CD14-positive monocyte (primary cell): ENCODE data around the gene TNFAIP2. TPM values are rescaled to one million over a fixed set of nuclear protein-coding genes. Genes with fewer than 3 reads are reported as not detected.
"Not testable (repeated sequence)": the region's sequence is repeated elsewhere in the genome, so short reads cannot be mapped to it uniquely, and the experiment has no call there.

ENCODE experiments used
- DNase-seq, 3 donors: peaks; one replicate each; pipeline ENCODE4 v3.0.0-alpha.2; 2011 to 2022
- H2AFZ ChIP-seq: 2 replicates; pipeline ENCODE4 v1.6.0; 2012; ENCODE audit warnings: mild to moderate bottlenecking, low read depth, low read length, inconsistent platforms; ENCODE audit not compliant: insufficient read depth, poor library complexity, severe bottlenecking
- H3K27ac ChIP-seq, 2 donors: 1 replicate in 1 of 2; 2 replicates in 1 of 2; pipeline ENCODE4 v1.5.1; 2012 to 2013; ENCODE audit warnings: low read length in 2 of 2, control low read depth in 1 of 2, inconsistent platforms in 1 of 2, low read depth in 1 of 2, mild to moderate bottlenecking in 1 of 2
- H3K27me3 ChIP-seq, 2 donors: one replicate each; pipeline versions ENCODE4 v1.6.0 to v1.6.1; 2011 to 2013; ENCODE audit warnings: low read length in 2 of 2; ENCODE audit not compliant: control insufficient read depth in 2 of 2, insufficient read depth in 2 of 2
- H3K36me3 ChIP-seq, 2 donors: replicated peaks in 1 of 2; 1 replicate in 1 of 2; 2 replicates in 1 of 2; pipeline versions ENCODE4 v1.5.1 to v1.6.1; 2012 to 2013; ENCODE audit warnings: low read length in 2 of 2, control low read depth in 1 of 2, inconsistent platforms in 1 of 2, mild to moderate bottlenecking in 1 of 2; ENCODE audit not compliant: insufficient read depth in 2 of 2, control insufficient read depth in 1 of 2
- H3K4me1 ChIP-seq, 2 donors: 1 replicate in 1 of 2; 2 replicates in 1 of 2; pipeline versions ENCODE4 v1.5.1 to v1.6.1; 2012 to 2013; ENCODE audit warnings: low read length in 2 of 2, control low read depth in 1 of 2, inconsistent platforms in 1 of 2, mild to moderate bottlenecking in 1 of 2, moderate library complexity in 1 of 2; ENCODE audit not compliant: insufficient read depth in 2 of 2, control insufficient read depth in 1 of 2
- H3K4me2 ChIP-seq: replicated peaks from 2 replicates; pipeline ENCODE3; 2012; ENCODE audit warnings: low read length, moderate library complexity, mild to moderate bottlenecking; ENCODE audit not compliant: poor library complexity, severe bottlenecking; ENCODE audit errors: extremely low read depth
- H3K4me3 ChIP-seq, 3 experiments: fragments of 200-600 bp in 1 of 3; sonication (generic) in 1 of 3; replicated peaks in 1 of 3; 1 replicate in 2 of 3; 2 replicates in 1 of 3; pipeline ENCODE4 v1.5.1; 2011 to 2013; ENCODE audit warnings: low read length in 3 of 3, mild to moderate bottlenecking in 3 of 3, control low read depth in 2 of 3, low read depth in 2 of 3, inconsistent platforms in 1 of 3, moderate library complexity in 1 of 3
- H3K79me2 ChIP-seq: 2 replicates; pipeline ENCODE4 v1.6.0; 2012; ENCODE audit warnings: mild to moderate bottlenecking, control low read depth, inconsistent platforms, low read length, moderate library complexity; ENCODE audit not compliant: insufficient read depth
- H3K9ac ChIP-seq: 2 replicates; pipeline ENCODE4 v1.6.0; 2017; ENCODE audit warnings: low read length, mild to moderate bottlenecking; ENCODE audit not compliant: insufficient read depth, poor library complexity, severe bottlenecking
- H3K9me3 ChIP-seq, 2 donors: replicated peaks in 1 of 2; 1 replicate in 1 of 2; 2 replicates in 1 of 2; pipeline versions ENCODE4 v1.5.1 to v1.6.1; 2012 to 2013; ENCODE audit warnings: low read length in 2 of 2, control low read depth in 1 of 2; ENCODE audit not compliant: control insufficient read depth in 1 of 2, insufficient read depth in 1 of 2
- H4K20me1 ChIP-seq: 2 replicates; pipeline ENCODE4 v1.6.0; 2012; ENCODE audit warnings: mild to moderate bottlenecking, low read length, control low read depth, moderate library complexity; ENCODE audit not compliant: insufficient read depth
- H3K27ac Mint-ChIP-seq, 7 donors: one replicate each; pipeline ENCODE4 v1.8.0; 2020; ENCODE audit warnings: mild to moderate bottlenecking in 7 of 7, mixed read lengths in 7 of 7, moderate library complexity in 6 of 7, inconsistent platforms in 2 of 7
- H3K27me3 Mint-ChIP-seq, 3 donors: one replicate each; pipeline ENCODE4 v1.8.0; 2021 to 2022; ENCODE audit warnings: low read depth in 3 of 3, mild to moderate bottlenecking in 3 of 3, mixed read lengths in 3 of 3, moderate library complexity in 3 of 3, inconsistent platforms in 1 of 3
- H3K36me3 Mint-ChIP-seq, 2 donors: one replicate each; pipeline ENCODE4 v1.8.0; 2020; ENCODE audit warnings: mixed read lengths in 2 of 2, inconsistent platforms in 1 of 2, mild to moderate bottlenecking in 1 of 2
- H3K4me1 Mint-ChIP-seq: one replicate; pipeline ENCODE4 v1.8.0; 2020; ENCODE audit warnings: mild to moderate bottlenecking, mixed read lengths
- H3K4me3 Mint-ChIP-seq, 2 donors: one replicate each; pipeline ENCODE4 v1.8.0; 2020; ENCODE audit warnings: mild to moderate bottlenecking in 2 of 2, mixed read lengths in 2 of 2, moderate library complexity in 1 of 2
- H3K9me3 Mint-ChIP-seq, 7 donors: one replicate each; pipeline ENCODE4 v1.8.0; 2020 to 2022; ENCODE audit warnings: mixed read lengths in 7 of 7, mild to moderate bottlenecking in 6 of 7, moderate library complexity in 6 of 7, inconsistent platforms in 2 of 7
- CTCF ChIP-seq: fragments of 200-600 bp; IDR thresholded peaks from one replicate; pipeline ENCODE4 v1.8.0; 2022; ENCODE audit warnings: antibody characterized with exemption, mild to moderate bottlenecking
- WGBS: methylation state at CpG from one replicate; pipeline ENCODE4 v1.1.5; 2013; ENCODE audit warnings: missing lambda C conversion rate; ENCODE audit not compliant: insufficient coverage; 5-methylcytosine and 5-hydroxymethylcytosine counted together
- intact Hi-C, 2 donors: fragments of 100-400 bp; cut with micrococcal nuclease; formaldehyde crosslinking; loops; one replicate each; pipeline versions ENCODE4 v1.15.0 to v1.15.1; 2023
- polyA plus RNA-seq, 3 donors: library from polyadenylated mRNA; depleted of rRNA in 1 of 3; unstranded in 2 of 3; stranded (reverse) in 1 of 3; fragments of 300-500 nt in 2 of 3; fragments of >200 nt in 1 of 3; fragmentation: Illumina TruSeq in 2 of 3; gene quantifications; 1 replicate in 2 of 3; 2 replicates in 1 of 3; pipeline ENCODE4 v1.2.3, GENCODE V29; 2012 to 2021

The TNFAIP2 gene
- polyA plus RNA-seq, 3 donors = 41.5 to 1,807 (median 50.8) TPM

DNA sequence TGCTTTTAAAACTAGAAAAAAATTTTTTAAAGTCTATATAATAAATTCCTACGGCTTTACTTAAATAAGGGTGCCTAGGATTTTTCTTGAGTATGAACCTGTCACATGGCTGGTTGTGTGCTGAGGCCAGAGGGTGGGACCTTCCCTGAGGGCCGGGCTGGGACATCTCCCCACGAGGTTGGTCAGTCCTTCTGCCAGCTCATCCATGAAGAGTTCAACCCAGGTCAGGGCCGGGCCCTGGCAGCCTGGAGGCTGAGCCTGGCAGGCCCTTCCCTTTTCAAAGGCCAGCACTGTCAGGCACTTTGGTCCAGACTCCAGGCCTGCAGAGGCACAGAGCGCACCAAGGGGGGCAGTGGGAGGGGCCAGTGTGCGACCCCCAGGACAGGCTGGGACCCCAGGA is 31.7 kb downstream of the TNFAIP2 start:
- no peak overlapping the region for H3K4me3 Mint-ChIP-seq
- intact Hi-C loops = no loop called here
- H3K27me3 ChIP-seq = no peaks in the 10 kb centered on the region
- no peaks in the 10 kb centered on the region for H3K79me2 ChIP-seq
- no peaks in the 10 kb centered on the region for H4K20me1 ChIP-seq
- no peaks in the 10 kb centered on the region for H3K4me1 Mint-ChIP-seq
- H3K27ac Mint-ChIP-seq = no peak overlapping the region
- no peak overlapping the region for H3K9ac ChIP-seq
- peaks cover 0 to 7% of the 10 kb centered on the region in 2 donors for H3K4me1 ChIP-seq
- H3K4me2 ChIP-seq = no peak overlapping the region
- no peak for TF ChIP-seq CTCF
- 57% methylated on average over 5 of the region's 6 CpGs for WGBS
- no peaks in the 10 kb centered on the region for H3K36me3 ChIP-seq
- H2AFZ ChIP-seq = no peak overlapping the region
- H3K27ac ChIP-seq = no peak overlapping the region
- no peaks in the 10 kb centered on the region for H3K9me3 ChIP-seq
- H3K27me3 Mint-ChIP-seq = peaks cover 2 to 16% (median 4%) of the 10 kb centered on the region in 3 donors
- DNase-seq = peak; percentile 33 to 65 (median 39)
- no peak overlapping the region for H3K4me3 ChIP-seq
- H3K9me3 Mint-ChIP-seq = no peaks in the 10 kb centered on the region
- H3K36me3 Mint-ChIP-seq = no peaks in the 10 kb centered on the region

DNA sequence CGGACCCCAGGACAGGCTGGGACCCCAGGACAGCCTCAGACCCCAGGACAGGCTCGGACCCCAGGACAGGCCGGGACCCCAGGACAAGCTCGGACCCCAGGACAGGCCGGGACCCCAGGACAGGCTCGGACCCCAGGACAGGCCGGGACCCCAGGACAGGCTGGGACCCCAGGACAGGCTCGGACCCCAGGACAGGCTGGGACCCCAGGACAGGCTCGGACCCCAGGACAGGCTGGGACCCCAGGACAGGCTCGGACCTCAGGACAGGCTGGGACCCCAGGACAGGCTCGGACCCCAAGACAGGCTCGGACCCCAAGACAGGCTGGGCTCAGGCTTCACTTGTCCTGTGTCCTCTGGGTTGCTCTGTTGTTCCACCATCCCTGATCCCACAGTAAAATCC is 32.2 kb downstream of the TNFAIP2 start:
- H3K4me2 ChIP-seq, H3K36me3 ChIP-seq, H3K27me3 ChIP-seq, H3K9me3 Mint-ChIP-seq, H3K27ac Mint-ChIP-seq, H3K9ac ChIP-seq, H3K4me3 ChIP-seq, H3K4me1 ChIP-seq, DNase-seq, H3K79me2 ChIP-seq, H3K4me3 Mint-ChIP-seq, H2AFZ ChIP-seq, H3K27ac ChIP-seq, H4K20me1 ChIP-seq, H3K36me3 Mint-ChIP-seq, intact Hi-C loops, H3K4me1 Mint-ChIP-seq, H3K9me3 ChIP-seq: not testable (repeated sequence)
- peaks cover 4 to 16% (median 4%) of the 10 kb centered on the region in 3 donors for H3K27me3 Mint-ChIP-seq
- WGBS = 85% methylated on average over 12 of the region's 12 CpGs
